Stimulated activated CD4-positive, alpha-beta T cell treated with anti-CD3 and anti-CD28 coated beads, Interleukin-1b, Interleukin-23, amount 100 ng/mL, for 48 hours (primary cell): Measurements from ENCODE around the gene PTPRN2.
"Not testable (repeated sequence)": the region's sequence is repeated elsewhere in the genome, so short reads cannot be mapped to it uniquely, and the experiment has no call there.

Experiments used
- DNase-seq: peaks from one replicate; pipeline ENCODE4 v3.0.0-alpha.2; 2020

The PTPRN2 gene

DNA sequence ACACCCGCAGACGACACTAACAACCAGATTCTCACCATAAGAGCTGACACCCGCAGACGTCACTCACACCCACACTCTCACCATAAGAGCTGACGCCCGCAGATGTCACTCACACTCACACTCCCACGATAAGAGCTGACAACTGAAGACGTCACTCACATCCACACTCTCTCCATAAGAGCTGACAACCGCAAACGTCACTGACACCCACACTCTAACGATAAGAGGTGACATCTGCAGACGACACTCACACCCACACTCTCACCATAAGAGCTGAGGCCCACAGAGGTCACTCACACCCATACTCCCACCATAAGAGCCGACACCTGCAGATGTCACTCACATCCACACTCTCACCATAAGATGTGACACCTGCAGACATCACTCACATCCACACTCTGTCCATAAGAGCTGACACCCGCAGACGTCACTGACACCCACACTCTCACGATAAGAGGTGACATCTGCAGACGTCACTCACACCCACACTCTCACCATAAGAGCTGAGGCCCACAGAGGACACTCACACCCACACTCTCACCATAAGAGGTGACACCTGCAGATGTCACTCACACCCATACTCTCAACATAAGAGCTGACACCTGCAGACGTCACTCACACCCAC, 255.7 kb downstream of the PTPRN2 start:
- DNase-seq = not testable (repeated sequence)

DNA sequence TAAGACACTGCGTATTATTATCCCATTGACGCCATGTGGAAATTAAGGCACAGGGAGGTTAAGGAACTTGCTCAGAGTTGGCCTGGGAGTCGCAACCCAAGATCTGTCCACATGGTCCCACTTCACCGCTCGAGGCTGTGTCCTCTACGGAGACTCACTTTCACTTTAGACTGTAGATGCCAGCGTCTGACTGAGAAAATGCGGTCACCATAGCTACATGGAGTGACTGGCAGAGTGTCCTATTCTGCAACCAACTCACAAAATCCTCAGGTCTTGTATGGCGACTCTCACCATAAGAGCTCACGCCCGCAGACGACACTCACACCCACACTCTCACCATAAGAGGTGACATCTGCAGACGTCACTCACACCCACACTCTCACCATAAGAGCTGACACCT, 257.9 kb downstream of the PTPRN2 start:
- DNase-seq = no peak

DNA sequence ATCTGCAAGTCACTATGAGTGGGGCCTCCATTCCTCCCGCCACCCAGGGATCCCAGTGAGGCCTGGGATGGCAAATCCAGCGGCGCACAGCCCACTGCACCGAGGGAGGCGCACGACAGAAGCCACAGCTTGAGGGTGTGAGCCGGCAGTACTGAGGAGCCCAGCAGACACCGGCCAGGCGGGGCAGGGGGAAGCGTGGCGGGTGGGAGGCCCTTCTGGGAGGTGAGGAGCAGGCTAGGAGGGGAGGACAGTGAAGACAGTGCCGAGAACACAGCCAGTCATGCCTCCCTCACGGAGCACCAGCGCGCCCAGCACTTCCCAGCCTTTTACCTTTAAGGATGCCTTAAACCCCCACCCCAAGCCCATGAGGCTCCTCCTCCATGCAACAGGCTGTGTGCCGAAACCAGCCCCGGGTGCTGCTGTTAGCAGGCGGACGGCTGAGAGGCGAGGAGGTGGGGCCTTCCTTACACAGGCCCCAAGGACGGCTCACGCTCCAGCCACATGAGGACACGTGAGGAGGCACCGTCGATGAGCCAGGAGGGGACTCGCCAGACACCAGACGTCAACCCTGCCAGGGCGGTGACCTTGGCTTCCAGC, 258.5 kb downstream of the PTPRN2 start:
- no peak for DNase-seq

DNA sequence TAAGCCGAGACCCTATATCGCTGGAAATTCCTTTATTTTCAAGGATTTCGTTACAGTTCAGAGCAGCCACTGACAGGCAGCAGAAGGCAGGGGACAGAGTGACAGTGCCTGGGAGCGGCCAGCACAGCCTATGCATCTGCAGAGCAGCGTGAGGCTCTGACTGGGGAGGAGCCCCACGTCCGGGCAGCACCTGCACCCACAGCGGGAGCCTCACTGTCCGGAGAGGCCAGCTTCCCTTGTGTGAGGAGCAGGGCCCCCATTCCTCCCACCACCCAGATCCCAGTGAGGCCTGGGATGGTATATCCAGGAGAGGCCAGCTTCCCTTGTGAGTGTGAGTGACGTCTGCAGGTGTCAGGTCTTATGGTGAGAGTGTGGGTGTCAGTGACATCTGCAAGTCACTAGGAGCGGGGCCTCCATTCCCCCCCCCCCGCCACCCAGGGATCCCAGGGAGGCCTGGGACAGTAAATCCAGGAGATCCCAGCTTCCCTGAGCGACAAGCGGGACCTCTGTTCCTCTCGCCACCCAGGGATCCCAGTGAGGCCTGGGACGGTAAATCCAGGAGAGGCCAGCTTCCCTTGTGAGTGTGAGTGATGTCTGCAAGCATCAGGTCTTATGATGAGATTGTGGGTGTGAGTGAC, 259.1 kb downstream of the PTPRN2 start:
- DNase-seq = no peak

DNA sequence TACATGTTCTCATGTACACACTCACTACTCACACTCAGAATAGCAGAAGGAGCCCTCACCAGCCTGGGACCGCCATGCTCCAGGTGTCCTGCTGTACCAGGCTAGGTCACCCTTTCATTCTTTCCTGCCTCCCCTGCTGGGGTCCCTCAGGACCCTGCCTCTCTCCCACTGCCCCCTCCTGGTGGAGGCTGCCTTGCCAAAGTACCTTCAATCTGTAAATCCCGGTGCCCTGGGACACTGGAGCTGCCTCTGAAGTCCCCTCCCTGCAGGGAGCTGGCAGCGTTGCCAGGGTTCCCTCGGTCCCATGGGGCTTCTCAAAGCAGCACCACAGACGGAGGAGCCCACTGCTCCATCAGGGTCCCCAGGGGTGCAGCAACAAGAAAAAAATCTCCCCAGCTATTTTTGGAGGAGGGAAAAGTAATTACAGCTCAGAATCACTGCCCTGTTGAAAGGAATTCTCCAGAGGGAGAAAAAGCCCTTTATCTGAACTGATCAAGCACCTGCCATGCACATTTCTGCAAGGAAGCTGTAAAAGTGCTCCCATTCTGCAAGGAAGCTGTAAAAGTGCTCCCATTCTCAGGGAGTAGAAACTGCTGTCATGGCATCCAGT, 259.9 kb downstream of the PTPRN2 start:
- no peak for DNase-seq

DNA sequence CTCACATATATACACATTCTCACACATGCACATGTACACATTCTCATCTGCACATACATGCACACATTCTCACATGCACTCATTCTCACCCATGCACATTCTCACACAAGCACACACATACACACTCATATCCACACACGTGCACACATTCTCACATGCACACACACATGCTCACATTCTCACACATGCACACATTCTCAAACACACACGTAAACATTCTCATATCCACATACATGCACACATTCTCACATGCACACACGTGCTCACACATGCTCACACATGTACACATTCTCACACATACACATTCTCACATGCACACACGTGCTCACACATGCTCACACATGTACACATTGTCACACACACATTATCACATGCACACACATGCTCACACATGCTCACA, 260.6 kb downstream of the PTPRN2 start:
- no peak for DNase-seq

DNA sequence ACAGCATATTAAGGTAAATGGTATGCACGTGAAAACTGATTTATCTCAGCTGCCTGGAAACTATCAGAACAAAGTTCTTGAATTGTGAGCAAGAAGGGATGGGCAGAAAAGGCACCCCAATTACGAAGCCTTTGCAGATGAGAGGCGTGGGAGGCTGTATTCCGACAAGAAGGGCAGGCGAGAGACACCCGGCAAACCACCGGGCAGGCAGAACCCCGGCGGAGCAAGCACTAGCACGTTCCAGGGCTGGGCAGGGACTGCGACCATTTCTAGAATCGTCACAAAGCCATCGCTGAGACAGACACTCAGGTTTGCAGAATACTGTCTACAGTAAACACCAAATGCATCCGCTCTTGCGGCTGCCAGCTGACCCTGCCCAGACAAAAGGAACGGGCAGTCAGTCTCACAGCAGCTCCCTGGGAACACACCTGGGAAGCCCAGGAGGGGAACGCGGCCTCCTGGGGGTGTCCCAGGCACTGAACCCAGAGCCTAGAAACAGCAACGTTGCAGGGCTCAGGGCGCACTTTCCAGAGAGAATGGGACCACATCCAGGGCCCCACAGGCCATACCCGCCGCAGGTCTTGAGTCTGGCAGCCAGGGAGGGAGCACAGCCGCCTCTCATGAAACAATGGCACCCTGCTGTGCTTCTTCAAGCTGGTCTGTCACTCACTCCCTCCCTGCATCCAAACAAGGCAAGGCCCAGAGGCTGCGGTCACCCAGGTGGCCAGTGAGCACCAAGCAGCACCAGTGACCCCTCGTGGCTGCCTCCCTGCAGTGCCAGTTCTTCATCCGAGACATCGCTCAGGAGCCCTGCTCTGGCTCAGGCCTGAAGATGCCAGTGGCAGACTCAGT, 261.9 kb downstream of the PTPRN2 start:
- DNase-seq = no peak

DNA sequence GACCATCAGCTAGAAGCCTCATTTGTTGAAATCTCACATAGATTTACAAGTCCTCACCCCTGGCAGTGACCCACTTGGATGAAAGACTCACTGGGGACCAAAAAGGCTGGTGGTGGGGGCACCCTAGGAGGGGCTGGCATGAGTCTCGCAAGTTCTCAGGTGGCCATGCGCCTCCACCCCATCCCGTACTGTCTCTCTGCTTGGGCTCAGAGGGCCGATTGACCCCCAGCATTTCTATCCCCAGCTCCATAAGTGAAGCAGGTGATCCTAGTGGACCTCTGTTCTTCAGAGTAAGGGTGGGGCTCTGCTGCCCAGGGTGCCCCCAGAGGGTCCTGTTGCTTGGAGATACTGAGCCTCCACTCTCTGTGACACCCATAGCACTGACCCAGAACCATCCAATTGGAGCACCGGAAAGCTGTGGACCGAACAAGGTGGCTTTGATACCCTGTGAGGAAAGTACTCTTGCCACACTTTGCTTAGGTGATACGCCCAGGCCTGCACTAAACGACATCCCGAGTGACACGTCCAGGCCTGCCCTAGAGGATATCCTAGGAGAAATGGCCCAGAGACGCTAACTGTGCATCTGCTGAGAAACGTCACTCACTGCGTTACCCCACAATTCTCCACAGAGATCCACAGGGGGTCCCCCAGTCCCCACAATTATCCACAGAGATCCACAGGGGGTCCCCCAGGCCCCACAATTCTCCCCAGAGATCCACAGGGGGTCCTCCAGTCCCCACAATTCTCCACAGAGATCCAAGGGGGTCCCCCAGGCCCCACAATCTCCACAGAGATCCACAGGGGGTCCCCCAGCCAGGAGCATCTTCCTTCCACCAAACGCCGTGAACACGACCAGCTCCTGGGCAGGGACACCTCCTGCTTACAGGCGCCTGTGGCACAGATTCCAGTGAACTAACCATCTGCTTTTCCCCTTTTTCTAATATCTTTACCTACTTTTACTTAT, 262.9 kb downstream of the PTPRN2 start:
- DNase-seq = no peak

DNA sequence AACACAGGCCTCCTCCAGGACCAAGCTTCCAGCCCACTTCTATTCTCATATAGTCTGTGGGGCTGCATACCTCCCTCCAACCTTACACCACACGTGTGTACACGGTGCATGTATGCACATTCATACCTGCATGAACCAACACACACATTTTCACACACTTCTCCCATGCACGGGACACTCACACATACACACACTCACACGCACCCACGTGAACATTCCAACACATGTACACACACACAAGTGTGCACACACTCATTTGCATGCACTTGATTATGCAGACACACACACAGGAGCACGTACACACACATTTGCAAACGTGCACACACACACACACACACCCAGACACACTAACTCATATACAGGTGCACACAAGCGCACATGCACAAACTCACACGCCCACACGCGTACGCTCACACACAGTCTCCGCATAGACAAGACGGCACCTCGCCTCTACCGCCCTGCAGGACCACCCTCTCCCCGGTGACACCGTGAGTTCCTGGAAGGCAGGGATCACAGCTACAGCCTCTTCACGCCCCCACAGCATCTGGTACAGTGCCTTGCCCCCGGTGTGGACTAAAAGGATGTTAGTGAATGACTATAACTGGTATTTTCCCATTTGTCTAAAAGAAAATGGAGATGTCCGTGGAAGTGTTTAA, 263.8 kb downstream of the PTPRN2 start:
- no peak for DNase-seq

DNA sequence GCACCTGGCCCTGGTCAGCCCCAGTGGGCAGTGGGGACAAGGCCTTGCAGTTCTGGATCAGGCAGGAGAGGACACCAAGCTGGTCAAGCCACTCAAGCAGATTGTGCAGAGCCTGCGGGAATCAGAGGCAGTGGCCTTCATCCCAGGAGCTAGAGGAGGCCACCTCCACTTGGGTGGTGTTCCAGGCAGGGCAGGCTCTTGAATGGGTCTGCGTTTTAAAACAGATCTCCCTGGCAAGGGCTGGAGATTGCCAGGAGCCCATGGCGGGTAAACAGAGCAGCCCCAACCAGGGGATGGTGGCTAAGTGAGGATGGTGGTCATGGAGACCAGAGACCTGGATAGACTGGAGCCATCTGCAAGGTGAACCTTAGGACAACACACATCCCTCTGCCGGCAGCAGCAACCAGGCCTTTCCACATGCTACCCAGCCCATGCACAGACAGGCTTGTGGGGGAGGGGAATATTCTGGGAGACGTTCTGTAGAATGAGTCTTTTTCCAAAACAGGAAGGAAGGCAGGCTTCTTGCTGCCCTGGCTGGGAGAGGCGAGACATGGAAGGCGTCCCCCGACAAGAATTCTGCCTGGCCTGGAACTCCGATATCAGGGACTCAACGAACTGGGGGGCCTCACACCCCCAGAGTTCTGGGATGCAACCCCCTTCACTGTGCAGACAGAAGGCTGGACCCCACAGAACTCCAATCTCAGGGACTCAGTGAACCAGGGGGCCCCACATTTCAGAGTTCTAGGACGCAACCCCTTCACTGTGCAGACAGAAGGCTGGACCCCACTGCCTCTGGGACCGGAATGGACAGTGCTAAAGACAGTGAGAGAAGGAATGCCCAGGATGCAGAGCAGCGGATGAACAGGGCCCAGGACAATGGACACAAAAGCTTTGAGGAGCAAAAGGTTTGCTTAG, 264.8 kb downstream of the PTPRN2 start:
- DNase-seq = no peak

DNA sequence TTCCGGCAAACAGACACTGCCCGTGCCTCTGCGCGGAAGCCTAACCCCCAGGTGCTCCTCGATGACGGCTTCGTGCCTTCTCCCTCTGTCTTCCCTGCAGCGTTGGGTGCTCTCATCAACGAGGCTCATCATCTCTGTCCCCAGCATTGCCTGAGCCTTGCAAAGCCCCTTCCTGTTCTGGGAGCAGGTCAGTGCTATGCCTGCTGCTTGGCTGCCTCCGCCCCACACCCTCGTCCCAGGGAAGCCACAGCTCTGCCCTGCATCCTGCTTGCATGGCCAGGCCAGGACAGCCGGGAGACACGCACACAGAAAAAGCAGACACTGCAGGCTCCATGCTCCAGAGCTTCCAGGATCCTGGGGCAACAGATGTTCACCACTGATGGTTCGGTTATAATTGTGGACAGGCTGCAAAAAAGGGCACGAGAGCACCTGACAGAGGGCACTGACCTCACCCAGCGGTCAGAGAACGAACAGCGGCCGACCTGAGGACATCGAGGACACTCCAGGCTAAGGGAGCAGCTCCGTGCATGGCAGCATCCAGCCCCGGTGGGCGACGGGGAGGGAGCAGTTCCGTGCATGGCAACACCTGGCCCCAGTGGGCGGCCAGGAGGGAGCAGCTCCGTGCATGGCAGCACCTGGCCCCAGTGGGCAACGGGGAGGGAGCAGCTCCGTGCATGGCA, 265.5 kb downstream of the PTPRN2 start:
- DNase-seq = no peak

DNA sequence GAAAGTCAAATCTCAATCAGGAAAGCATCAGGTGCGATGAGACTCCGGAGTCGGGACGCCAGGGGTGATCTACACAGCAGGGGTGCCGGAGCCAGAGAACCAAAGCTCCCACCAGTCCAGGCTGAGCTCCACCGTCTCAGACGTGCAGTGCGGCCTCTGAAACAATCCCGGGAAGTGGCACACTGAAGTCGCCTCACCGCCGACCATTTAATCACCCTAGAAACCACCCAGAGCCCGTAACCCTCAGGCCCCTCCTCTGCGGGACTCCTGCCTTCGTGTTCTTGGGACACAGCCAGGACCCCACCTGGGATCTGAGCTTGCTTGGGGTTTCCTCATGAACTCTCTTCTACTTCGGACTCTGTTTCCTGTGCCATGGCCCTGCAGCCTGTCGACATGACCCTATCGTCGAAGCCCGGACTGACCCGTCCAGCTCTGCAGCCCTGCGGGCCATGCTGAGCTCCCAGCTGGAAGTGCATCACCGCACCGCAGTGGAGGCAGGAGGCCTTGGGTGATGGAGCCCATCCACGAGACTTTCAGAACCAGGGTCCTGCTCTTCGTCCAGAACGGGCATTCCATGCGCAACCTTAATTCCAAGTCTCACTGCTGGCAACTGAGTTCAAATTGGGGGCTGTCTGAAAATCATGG, 266.4 kb downstream of the PTPRN2 start:
- no peak for DNase-seq

DNA sequence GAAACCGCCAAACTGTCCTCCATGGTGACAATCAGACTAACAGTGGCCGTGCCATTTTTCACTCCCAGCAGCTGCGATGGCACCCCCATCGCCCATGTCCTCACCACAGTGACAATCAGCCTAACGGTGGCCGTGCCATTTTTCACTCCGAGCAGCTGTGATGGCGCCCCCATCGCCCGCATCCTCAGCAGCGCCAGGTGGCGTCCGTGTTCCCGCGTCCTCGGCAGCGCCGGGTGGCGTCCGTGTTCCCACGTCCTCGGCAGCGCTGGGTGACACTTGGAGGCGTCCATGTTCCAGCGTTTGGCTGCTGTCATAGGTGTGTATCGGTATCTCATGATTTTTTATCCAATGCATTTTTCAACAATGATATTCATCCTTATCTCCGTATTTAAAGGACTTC, 267.3 kb downstream of the PTPRN2 start:
- DNase-seq = no peak

DNA sequence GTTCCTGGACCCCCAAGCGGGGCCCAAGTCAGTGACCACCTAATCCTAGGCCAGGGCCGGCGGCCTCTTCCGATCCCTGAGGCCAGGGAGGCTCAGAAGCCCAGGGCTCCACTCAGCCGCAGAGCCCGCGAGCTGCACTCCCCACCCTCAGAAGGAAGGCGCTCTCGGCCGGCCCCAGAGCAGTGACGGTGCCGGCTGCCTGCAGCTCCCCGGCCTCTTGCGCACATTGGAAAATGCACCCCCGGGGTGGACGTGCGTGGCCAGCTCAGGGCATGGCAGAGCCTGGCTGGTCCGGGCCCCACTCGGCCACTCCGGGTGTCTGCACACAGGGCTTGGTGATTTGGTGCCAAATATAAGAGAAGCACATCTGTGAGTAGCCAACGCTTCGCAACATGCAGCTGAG, 269.1 kb downstream of the PTPRN2 start:
- DNase-seq = no peak

DNA sequence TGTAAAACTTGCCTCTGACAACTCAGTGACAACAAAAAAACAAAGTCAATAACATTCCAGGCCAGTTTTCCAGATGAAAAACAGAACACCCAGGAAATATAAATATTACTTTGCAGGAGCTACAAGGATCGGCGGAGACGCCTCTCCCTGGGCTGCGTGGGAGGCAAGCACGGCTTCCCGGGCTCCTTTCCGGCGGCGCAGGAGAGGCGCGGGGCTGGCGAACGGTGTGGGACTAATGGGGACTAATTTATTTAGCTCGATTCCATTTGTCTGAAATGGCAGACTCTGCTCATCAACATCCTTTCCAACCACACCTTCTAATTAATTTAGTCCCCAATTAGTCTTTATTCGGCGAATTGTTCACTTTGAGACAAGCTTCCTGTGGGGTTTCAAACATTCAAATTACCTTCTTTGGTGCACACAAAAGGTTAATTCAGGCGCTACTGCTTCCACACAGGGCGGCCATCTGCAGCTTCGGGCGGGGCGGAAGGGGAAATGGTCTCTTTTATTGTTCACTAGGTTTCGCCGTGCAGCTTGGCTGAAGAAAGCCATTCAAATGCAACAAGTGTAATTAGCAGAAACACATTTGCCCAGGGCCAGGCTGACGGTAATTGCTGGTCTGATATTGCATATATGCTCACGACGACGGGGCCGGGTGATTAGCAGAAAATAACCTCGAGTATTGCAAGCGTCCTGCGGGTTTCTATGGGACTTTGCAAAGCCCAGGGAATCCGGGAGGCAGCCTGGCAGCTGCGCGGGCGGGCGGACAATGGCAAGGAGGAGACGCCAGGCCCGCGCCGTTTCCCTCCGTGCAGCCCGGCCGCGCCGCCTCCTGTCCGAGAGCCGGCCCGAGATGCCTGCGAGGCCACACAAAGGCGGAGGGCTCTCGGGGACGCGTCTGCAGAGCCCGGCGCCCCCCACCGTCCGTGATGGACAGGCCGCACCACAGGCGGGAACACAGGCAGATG, 270.1 kb downstream of the PTPRN2 start:
- DNase-seq = no peak

DNA sequence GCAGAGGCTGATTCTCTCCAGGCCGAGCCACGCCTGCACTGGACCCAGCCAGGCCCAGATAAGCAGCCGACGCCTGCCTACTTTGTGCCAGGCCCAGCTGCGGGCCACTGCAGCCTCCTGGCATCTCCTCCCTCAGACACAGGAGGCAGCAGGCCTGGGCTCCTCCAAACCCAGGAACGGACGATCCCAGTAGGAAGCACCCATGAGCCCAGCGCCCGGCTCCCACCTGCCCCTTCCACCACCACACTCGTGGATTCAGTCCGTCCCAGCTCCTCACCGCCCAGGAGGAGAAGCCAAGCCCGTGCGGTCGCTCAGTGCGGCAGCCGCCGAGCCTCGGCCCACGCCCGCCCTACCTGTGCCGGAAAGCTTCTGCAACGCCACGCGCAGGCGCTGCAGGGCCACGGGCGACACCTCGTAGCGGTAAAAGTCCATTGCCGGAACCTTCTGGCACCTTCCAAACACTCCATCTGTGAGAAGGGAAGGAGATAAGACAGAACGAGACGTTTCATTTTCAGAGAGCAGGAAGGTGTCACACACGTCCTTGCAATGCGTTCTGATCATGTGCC, 271.1 kb downstream of the PTPRN2 start:
- DNase-seq = no peak

DNA sequence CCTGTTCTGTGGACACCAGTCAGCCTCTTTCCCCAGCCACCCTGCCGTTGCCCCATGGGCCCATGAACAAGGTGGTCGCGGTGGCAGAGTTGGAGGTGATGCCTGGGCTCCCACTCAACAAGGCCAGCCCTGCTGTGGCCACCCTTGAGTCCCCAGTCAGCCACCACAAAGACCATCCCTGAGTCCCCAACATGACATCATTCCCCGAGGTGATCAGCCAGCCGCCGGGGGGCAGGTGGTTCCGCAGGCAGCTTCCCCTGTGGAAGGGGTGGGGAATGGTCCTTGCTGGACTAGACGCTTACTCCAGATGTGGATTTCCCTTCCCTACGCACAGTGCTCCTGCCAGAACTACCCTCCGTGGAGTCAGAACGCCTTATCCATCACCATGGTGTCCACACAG, 271.7 kb downstream of the PTPRN2 start:
- no peak for DNase-seq

DNA sequence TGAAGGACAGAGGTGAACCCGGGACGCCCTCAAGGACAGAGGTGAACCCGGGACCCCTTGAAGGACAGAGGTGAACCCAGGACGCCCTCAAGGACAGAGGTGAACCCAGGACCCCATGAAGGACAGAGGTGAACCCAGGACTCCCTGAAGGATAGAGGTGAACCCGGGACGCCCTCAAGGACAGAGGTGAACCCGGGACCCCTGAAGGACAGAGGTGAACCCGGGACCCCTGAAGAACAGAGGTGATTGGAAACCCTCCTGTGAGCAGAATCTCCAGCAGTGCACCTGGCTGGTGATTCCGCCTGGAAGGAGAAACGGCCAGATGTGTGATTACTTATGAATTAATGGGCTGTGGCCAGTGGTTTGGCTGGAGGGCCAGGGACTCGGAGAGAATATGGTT, 272.3 kb downstream of the PTPRN2 start:
- DNase-seq = no peak
